AG09319 (cell line): ENCODE measurements around the gene TIMM29.

ENCODE experiments used
- DNase-seq: peaks from one replicate; pipeline ENCODE4 v3.0.0-alpha.2; 2010; ENCODE audit warnings: low read depth; ENCODE audit errors: extremely low read depth
- CTCF ChIP-seq: IDR thresholded peaks from 2 replicates; pipeline ENCODE4 v1.5.1; 2011; ENCODE audit warnings: low read depth, mild to moderate bottlenecking, inconsistent platforms, low read length, moderate library complexity

TIMM29 gene

DNA sequence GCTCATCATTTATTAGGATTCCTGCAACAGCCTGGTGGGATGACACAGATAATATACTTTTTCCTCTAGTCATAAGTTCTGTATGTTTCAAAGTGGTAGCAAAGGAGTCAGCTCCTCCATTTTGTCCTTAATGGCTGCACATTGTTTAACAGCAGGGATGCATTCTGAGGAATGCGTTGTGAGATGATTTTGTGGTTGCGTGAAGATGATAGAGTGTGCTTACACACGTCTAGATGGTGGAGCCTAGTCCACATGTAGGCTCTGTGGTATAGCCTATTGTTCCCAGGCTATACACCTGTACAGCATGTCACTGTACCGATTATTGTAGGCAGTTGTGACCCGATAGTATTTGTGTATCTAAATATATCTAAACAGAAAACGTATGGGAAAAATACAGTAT is 36.8 kb downstream of the TIMM29 start:
- TF ChIP-seq CTCF = no peak
- no peak for DNase-seq

- TF ChIP-seq CTCF = no peak
- no peak for DNase-seq
These were observed 38.2 kb downstream of the TIMM29 start for GRCh38 chr19:10966809-10967208.

- no peak for DNase-seq
- TF ChIP-seq CTCF = no peak
These were observed 40.0 kb downstream of the TIMM29 start for GRCh38 chr19:10968527-10969135.

- no peak for TF ChIP-seq CTCF
- no peak for DNase-seq
These were observed 42.6 kb downstream of the TIMM29 start for GRCh38 chr19:10971107-10971726.

- no peak for TF ChIP-seq CTCF
- DNase-seq = peak; percentile 22
These were observed 46.9 kb downstream of the TIMM29 start for GRCh38 chr19:10975374-10976130.

GRCh38 chr19:10976131-10976892 is 47.7 kb downstream of the TIMM29 start:
- TF ChIP-seq CTCF = no peak
- DNase-seq = no peak
